H9 (cell line): Measurements from ENCODE around the gene GNA15. TPM values are rescaled to one million over a fixed set of nuclear protein-coding genes. Genes with fewer than 3 reads are reported as not detected.

Experiments
- DNase-seq: peaks from one replicate; pipeline ENCODE4 v3.0.0-alpha.2; 2017
- H2AFZ ChIP-seq: one replicate; pipeline ENCODE4 v1.6.1; 2013; ENCODE audit warnings: mild to moderate bottlenecking, low read length, control low read depth, moderate library complexity
- H2AK5ac ChIP-seq: 2 replicates; pipeline ENCODE4 v1.6.1; 2013; ENCODE audit warnings: low read length, control low read depth, mixed read lengths; ENCODE audit not compliant: insufficient read length
- H2BK120ac ChIP-seq: one replicate; pipeline ENCODE4 v1.6.1; 2013; ENCODE audit warnings: low read depth, mild to moderate bottlenecking, low read length, control low read depth, inconsistent platforms; ENCODE audit not compliant: poor library complexity, severe bottlenecking
- H2BK12ac ChIP-seq: 2 replicates; pipeline ENCODE4 v1.6.1; 2013; ENCODE audit warnings: low read length, control low read depth, mixed read lengths, low read depth; ENCODE audit not compliant: insufficient read length
- H2BK15ac ChIP-seq: 2 replicates; pipeline ENCODE4 v1.6.1; 2013; ENCODE audit warnings: low read depth, low read length, control low read depth
- H2BK20ac ChIP-seq: one replicate; pipeline ENCODE4 v1.6.1; 2013; ENCODE audit warnings: low read depth, mild to moderate bottlenecking, low read length, control low read depth, inconsistent platforms; ENCODE audit not compliant: poor library complexity, severe bottlenecking
- H2BK5ac ChIP-seq: 2 replicates; pipeline ENCODE4 v1.6.1; 2013; ENCODE audit warnings: low read length, control low read depth, mixed read lengths; ENCODE audit not compliant: insufficient read length
- H3K14ac ChIP-seq: 2 replicates; pipeline ENCODE4 v1.6.1; 2013; ENCODE audit warnings: low read length, control low read depth; ENCODE audit not compliant: insufficient read depth
- H3K18ac ChIP-seq: 2 replicates; pipeline ENCODE4 v1.6.1; 2013; ENCODE audit warnings: low read depth, mild to moderate bottlenecking, mixed read lengths, low read length, control low read depth; ENCODE audit not compliant: insufficient read length
- H3K23ac ChIP-seq: 2 replicates; pipeline ENCODE4 v1.6.1; 2013; ENCODE audit warnings: low read length, control low read depth, mixed read lengths, low read depth; ENCODE audit not compliant: insufficient read length
- H3K23me2 ChIP-seq: 2 replicates; pipeline ENCODE4 v1.6.1; 2013; ENCODE audit warnings: low read depth, mild to moderate bottlenecking, mixed read lengths, low read length, control low read depth; ENCODE audit not compliant: insufficient read length, poor library complexity, severe bottlenecking
- H3K27ac ChIP-seq: 2 replicates; pipeline ENCODE4 v1.5.1; 2013; ENCODE audit warnings: low read length, control low read depth, mixed read lengths, low read depth; ENCODE audit not compliant: insufficient read length
- H3K27me3 ChIP-seq: 2 replicates; pipeline ENCODE4 v1.6.1; 2013; ENCODE audit warnings: low read length, control low read depth, inconsistent platforms; ENCODE audit not compliant: insufficient read depth
- H3K4ac ChIP-seq: 2 replicates; pipeline ENCODE4 v1.6.1; 2013; ENCODE audit warnings: low read depth, mild to moderate bottlenecking, control low read depth, inconsistent platforms, low read length, moderate library complexity
- H3K4me1 ChIP-seq: 2 replicates; pipeline ENCODE4 v1.6.1; 2013; ENCODE audit warnings: low read length, control low read depth, inconsistent platforms; ENCODE audit not compliant: insufficient read depth
- H3K4me2 ChIP-seq: 2 replicates; pipeline ENCODE4 v1.6.1; 2013; ENCODE audit warnings: low read length, control low read depth, mixed read lengths; ENCODE audit not compliant: insufficient read length, insufficient read depth
- H3K56ac ChIP-seq: 2 replicates; pipeline ENCODE4 v1.6.1; 2013; ENCODE audit warnings: low read depth, mild to moderate bottlenecking, mixed read lengths, low read length, control low read depth; ENCODE audit not compliant: insufficient read length
- H3K79me1 ChIP-seq: 2 replicates; pipeline ENCODE4 v1.6.1; 2013; ENCODE audit warnings: low read depth, mild to moderate bottlenecking, moderate library complexity, low read length, control low read depth, inconsistent platforms; ENCODE audit not compliant: insufficient read depth, poor library complexity, severe bottlenecking
- H3K79me2 ChIP-seq: 2 replicates; pipeline ENCODE4 v1.6.1; 2013; ENCODE audit warnings: low read length, control low read depth, inconsistent platforms; ENCODE audit not compliant: insufficient read depth
- H3K9ac ChIP-seq: 2 replicates; pipeline ENCODE4 v1.6.1; 2013; ENCODE audit warnings: low read length, control low read depth, mixed read lengths; ENCODE audit not compliant: insufficient read length; ENCODE audit errors: extremely low read depth
- H3K9me3 ChIP-seq: one replicate; pipeline ENCODE4 v1.6.1; 2013; ENCODE audit warnings: low read depth, low read length, inconsistent platforms; ENCODE audit not compliant: control insufficient read depth
- H3T11ph ChIP-seq: one replicate; pipeline ENCODE4 v1.6.1; 2013; ENCODE audit warnings: mild to moderate bottlenecking, low read length, control low read depth, inconsistent platforms
- H4K20me1 ChIP-seq: one replicate; pipeline ENCODE4 v1.6.1; 2013; ENCODE audit not compliant: control insufficient read depth, insufficient read length, insufficient read depth
- H4K5ac ChIP-seq: 2 replicates; pipeline ENCODE4 v1.6.1; 2013; ENCODE audit warnings: low read depth, mild to moderate bottlenecking, mixed read lengths, low read length, control low read depth; ENCODE audit not compliant: insufficient read length
- H4K8ac ChIP-seq: replicated peaks from 2 replicates; pipeline ENCODE4 v1.6.1; 2013; ENCODE audit warnings: low read length, control low read depth, mixed read lengths, low read depth; ENCODE audit not compliant: insufficient read length
- H4K91ac ChIP-seq: 2 replicates; pipeline ENCODE4 v1.6.1; 2013; ENCODE audit warnings: low read depth, mild to moderate bottlenecking, moderate library complexity, mixed read lengths, low read length, control low read depth; ENCODE audit not compliant: insufficient read length
- H3K27ac Mint-ChIP-seq, 3 experiments: 2 replicates in 2 of 3; 3 replicates in 1 of 3; pipeline ENCODE4 v1.8.0; 2020 to 2021; ENCODE audit warnings: mixed read lengths in 3 of 3, mild to moderate bottlenecking in 1 of 3, moderate library complexity in 1 of 3
- H3K27me3 Mint-ChIP-seq: 2 replicates; pipeline ENCODE4 v1.8.0; 2021; ENCODE audit warnings: low read depth, mild to moderate bottlenecking, moderate library complexity, mixed read lengths
- H3K36me3 Mint-ChIP-seq, 3 experiments: 2 replicates in 2 of 3; 3 replicates in 1 of 3; pipeline ENCODE4 v1.8.0; 2020 to 2021; ENCODE audit warnings: low read depth in 3 of 3, mixed read lengths in 3 of 3; ENCODE audit not compliant: insufficient read depth in 1 of 3
- H3K4me1 Mint-ChIP-seq, 2 experiments: 2 replicates each; pipeline ENCODE4 v1.8.0; 2020; ENCODE audit warnings: mixed read lengths in 2 of 2
- H3K4me3 Mint-ChIP-seq, 2 experiments: 2 replicates in 1 of 2; 3 replicates in 1 of 2; pipeline ENCODE4 v1.8.0; 2020 to 2021; ENCODE audit warnings: mild to moderate bottlenecking in 2 of 2, mixed read lengths in 2 of 2, moderate library complexity in 1 of 2
- H3K9me3 Mint-ChIP-seq, 2 experiments: 2 replicates in 1 of 2; 3 replicates in 1 of 2; pipeline ENCODE4 v1.8.0; 2020; ENCODE audit warnings: mild to moderate bottlenecking in 2 of 2, mixed read lengths in 2 of 2, moderate library complexity in 1 of 2
- WGBS: extraction: QIAGEN DNeasy Blood & Tissue Kit; methylation state at CpG from one replicate; pipeline ENCODE4 v1.1.7; 2013; ENCODE audit warnings: missing lambda C conversion rate, low lambda C conversion rate, mixed read lengths; ENCODE audit not compliant: insufficient read length; ENCODE audit errors: extremely low coverage; 5-methylcytosine and 5-hydroxymethylcytosine counted together
- total RNA-seq: library from RNA; stranded (reverse); gene quantifications from 2 replicates; pipeline ENCODE4 v1.2.1, GENCODE V29; 2021
- TF ChIP-seq, protein P1 (sequence below): fragments of 200-600 bp; sonication (generic); conservative IDR thresholded peaks from 3 replicates; pipeline ENCODE4 v1.8.0; 2021; ENCODE audit warnings: antibody characterized with exemption, mild to moderate bottlenecking

Gene GNA15
- total RNA-seq, 1 experiment from 2014 or later = not detected

GRCh38 chr19:3149089-3149488 lies 13.3 kb downstream of the GNA15 start:
- no peak overlapping the region for H2BK15ac ChIP-seq
- no peak overlapping the region for H3K18ac ChIP-seq
- no peak overlapping the region for H3K56ac ChIP-seq
- peak overlapping the region in 1 of 3 experiments; percentile 37; a peak in 2 of 7 replicates for H3K27ac Mint-ChIP-seq
- no peak overlapping the region for H2AFZ ChIP-seq
- no peaks in the 10 kb centered on the region for H3K23me2 ChIP-seq
- H3K27me3 Mint-ChIP-seq = peaks cover 11% of the 10 kb centered on the region
- H3K9me3 ChIP-seq = no peaks in the 10 kb centered on the region
- DNase-seq = no peak
- H3K79me1 ChIP-seq = no peaks in the 10 kb centered on the region
- H3K4me1 ChIP-seq = no peaks in the 10 kb centered on the region
- no peak overlapping the region for H3K4me3 Mint-ChIP-seq
- H4K8ac ChIP-seq = no peak overlapping the region
- H3K23ac ChIP-seq = no peak overlapping the region
- no peak overlapping the region for H4K91ac ChIP-seq
- no peak overlapping the region for H3K9ac ChIP-seq
- no peaks in the 10 kb centered on the region for H3K36me3 Mint-ChIP-seq
- peaks cover 6 to 15% of the 10 kb centered on the region in 2 experiments for H3K4me1 Mint-ChIP-seq
- H3K27ac ChIP-seq = no peak overlapping the region
- H3T11ph ChIP-seq = no peak overlapping the region
- H3K27me3 ChIP-seq = no peaks in the 10 kb centered on the region
- H2BK12ac ChIP-seq = no peak overlapping the region
- H3K4ac ChIP-seq = no peak overlapping the region
- H3K14ac ChIP-seq = no peak overlapping the region
- H2BK5ac ChIP-seq = no peak overlapping the region
- H3K9me3 Mint-ChIP-seq = peaks cover 3 to 5% of the 10 kb centered on the region in 2 experiments; a peak in 2 of 5 replicates
- H2BK120ac ChIP-seq = no peak overlapping the region
- no peaks in the 10 kb centered on the region for H4K20me1 ChIP-seq
- H2AK5ac ChIP-seq = no peak overlapping the region
- WGBS = no CpG with 5 or more reads among the region's 6 CpGs
- no peak overlapping the region for H3K4me2 ChIP-seq
- TF ChIP-seq, protein P1, sequence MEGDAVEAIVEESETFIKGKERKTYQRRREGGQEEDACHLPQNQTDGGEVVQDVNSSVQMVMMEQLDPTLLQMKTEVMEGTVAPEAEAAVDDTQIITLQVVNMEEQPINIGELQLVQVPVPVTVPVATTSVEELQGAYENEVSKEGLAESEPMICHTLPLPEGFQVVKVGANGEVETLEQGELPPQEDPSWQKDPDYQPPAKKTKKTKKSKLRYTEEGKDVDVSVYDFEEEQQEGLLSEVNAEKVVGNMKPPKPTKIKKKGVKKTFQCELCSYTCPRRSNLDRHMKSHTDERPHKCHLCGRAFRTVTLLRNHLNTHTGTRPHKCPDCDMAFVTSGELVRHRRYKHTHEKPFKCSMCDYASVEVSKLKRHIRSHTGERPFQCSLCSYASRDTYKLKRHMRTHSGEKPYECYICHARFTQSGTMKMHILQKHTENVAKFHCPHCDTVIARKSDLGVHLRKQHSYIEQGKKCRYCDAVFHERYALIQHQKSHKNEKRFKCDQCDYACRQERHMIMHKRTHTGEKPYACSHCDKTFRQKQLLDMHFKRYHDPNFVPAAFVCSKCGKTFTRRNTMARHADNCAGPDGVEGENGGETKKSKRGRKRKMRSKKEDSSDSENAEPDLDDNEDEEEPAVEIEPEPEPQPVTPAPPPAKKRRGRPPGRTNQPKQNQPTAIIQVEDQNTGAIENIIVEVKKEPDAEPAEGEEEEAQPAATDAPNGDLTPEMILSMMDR = no peak
- H4K5ac ChIP-seq = no peak overlapping the region
- H3K79me2 ChIP-seq = no peaks in the 10 kb centered on the region
- H2BK20ac ChIP-seq = no peak overlapping the region
